ENCODE results near the gene EDC3. TPM values are rescaled to one million over a fixed set of nuclear protein-coding genes. Genes with fewer than 3 reads are reported as not detected.
A peak's percentile ranks its signal among the peaks of the same experiment; 100 is the strongest.
"Not testable (repeated sequence)": the region's sequence is repeated elsewhere in the genome, so short reads cannot be mapped to it uniquely, and the experiment has no call there.

Gene EDC3
- total RNA-seq, 5 donors from 2014 or later (not counting 1 experiment from before 2014, with no cell fraction given), result 31.8 to 49.4 (median 43.2) TPM

DNA sequence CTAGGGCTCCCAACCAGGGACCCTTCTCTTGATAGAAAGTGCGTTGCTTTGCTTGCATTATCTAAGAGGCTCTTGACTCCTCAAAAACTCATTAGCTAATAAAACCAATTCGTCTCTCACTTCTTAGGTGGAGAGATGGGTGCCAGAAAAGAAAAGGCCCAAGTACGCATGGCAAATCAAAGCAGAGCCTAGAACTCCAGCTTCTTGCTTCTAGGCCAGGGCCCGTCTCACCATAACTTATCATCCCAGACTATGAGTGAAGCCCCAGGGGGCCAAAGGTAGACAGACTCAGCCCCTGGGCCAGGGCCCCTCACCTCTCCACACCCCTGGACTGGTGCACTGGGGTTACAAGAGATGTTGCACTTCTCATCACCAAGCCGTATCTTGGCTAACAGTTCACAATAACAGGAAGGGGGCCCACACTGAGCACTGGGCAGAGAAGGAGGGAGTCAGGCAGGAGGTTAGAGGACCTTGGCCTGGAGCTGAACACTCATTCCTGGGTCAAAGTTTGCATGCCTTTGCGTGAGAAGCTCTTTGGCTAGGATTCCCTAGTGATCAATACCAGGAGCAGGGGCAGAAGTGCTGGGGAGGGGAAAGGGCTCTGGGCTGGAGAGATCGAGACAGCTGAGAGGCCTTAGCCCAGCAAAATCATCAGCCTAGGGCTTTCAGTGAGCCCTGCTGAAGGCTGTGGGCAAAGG, 34.9 kb upstream of the EDC3 start:
- no peak overlapping the region for H3K4me3 Mint-ChIP-seq
- H3K27ac Mint-ChIP-seq, result no peak overlapping the region
- DNase-seq (no peak), ATAC-seq (replicated peaks in 1 of 4) (no peak)
- Histone ChIP-seq H3K9me3 (no peaks in the 10 kb centered on the region), H3K4me3 (ENCODE audit: control insufficient read depth in 1 of 2, extremely low read depth in 1 of 2, low read length in 1 of 2) (no peak overlapping the region), H3K36me3 (ENCODE audit: control insufficient read depth in 2 of 2, extremely low read depth in 1 of 2, insufficient read depth in 1 of 2, low read length in 1 of 2) (no peaks in the 10 kb centered on the region), H3K4me1 (ENCODE audit: control insufficient read depth in 1 of 2, extremely low read depth in 1 of 2, insufficient read depth in 2 of 2, low read length in 2 of 2) (peaks cover 3 to 13% of the 10 kb centered on the region in 2 experiments), H3K27me3 (replicated peaks in 1 of 2; ENCODE audit: control insufficient read depth in 2 of 2, extremely low read depth in 1 of 2, insufficient read depth in 2 of 2, low read length in 1 of 2) (peaks cover 5 to 53% of the 10 kb centered on the region in 2 experiments), H3K27ac (ENCODE audit: low read length) (no peak overlapping the region)
- peaks cover 25 to 48% of the 10 kb centered on the region in 2 donors for H3K27me3 Mint-ChIP-seq
- ChIA-PET POLR2A (no interaction called here), CTCF (interaction anchor here in 1 of 2 donors (0.6 kb wide), 1 partner anchor 38 kb away, joined by 6 read pairs; no protein-coding TSS in a partner anchor)
- no peaks in the 10 kb centered on the region for H3K9me3 Mint-ChIP-seq
- H3K4me1 Mint-ChIP-seq, result peaks cover 6 to 8% (median 7%) of the 10 kb centered on the region in 3 donors
- WGBS (ENCODE audit: insufficient coverage), result 100% methylated on average over 1 of the region's 7 CpGs
- H3K36me3 Mint-ChIP-seq, result no peaks in the 10 kb centered on the region

DNA sequence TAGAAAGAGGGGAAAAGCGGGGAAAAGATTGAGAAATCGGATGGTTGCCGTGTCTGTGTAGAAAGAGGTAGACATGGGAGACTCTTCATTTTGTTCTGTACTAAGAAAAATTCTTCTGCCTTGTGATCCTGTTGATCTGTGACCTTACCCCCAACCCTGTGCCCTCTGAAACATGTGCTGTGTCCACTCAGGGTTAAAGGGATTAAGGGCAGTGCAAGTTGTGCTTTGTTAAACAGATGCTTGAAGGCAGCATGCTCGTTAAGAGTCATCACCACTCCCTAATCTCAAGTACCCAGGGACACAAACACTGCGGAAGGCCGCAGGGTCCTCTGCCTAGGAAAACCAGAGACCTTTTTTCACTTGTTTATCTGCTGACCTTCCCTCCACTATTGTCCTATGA, 33.5 kb upstream of the EDC3 start:
- peaks cover 3 to 15% of the 10 kb centered on the region in 2 experiments for H3K4me1 ChIP-seq (ENCODE audit: control insufficient read depth in 1 of 2, extremely low read depth in 1 of 2, insufficient read depth in 2 of 2, low read length in 2 of 2)
- H3K4me3 ChIP-seq (ENCODE audit: control insufficient read depth in 1 of 2, extremely low read depth in 1 of 2, low read length in 1 of 2); H3K9me3 Mint-ChIP-seq; H3K27ac Mint-ChIP-seq; H3K36me3 Mint-ChIP-seq; ATAC-seq (replicated peaks in 1 of 4); H3K9me3 ChIP-seq; POLR2A ChIA-PET; H3K27ac ChIP-seq (ENCODE audit: low read length); H3K36me3 ChIP-seq (ENCODE audit: control insufficient read depth in 2 of 2, extremely low read depth in 1 of 2, insufficient read depth in 1 of 2, low read length in 1 of 2); H3K4me3 Mint-ChIP-seq; CTCF ChIA-PET; DNase-seq: not testable (repeated sequence)
- no CpG with 5 or more reads among the region's 6 CpGs for WGBS (ENCODE audit: insufficient coverage)
- peaks cover 23 to 44% of the 10 kb centered on the region in 2 donors for H3K27me3 Mint-ChIP-seq
- peaks cover 9 to 55% of the 10 kb centered on the region in 2 experiments for H3K27me3 ChIP-seq (replicated peaks in 1 of 2; ENCODE audit: control insufficient read depth in 2 of 2, extremely low read depth in 1 of 2, insufficient read depth in 2 of 2, low read length in 1 of 2)
- H3K4me1 Mint-ChIP-seq, result peaks cover 9 to 13% (median 11%) of the 10 kb centered on the region in 3 donors

DNA sequence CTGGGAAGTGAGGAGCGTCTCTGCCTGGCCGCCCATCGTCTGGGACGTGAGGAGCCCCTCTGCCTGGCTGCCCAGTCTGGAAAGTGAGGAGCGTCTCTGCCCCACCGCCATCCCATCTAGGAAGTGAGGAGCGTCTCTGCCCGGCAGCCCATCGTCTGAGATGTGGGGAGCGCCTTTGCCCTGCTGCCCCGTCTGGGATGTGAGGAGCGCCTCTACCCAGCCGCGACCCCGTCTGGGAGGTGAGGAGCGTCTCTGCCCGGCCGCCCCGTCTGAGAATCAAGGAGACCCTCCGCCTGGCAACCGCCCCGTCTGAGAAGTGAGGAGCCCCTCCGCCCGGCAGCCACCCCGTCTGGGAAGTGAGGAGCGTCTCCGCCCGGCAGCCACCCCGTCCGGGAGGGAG, 32.9 kb upstream of the EDC3 start:
- peaks cover 3 to 15% of the 10 kb centered on the region in 2 experiments for H3K4me1 ChIP-seq (ENCODE audit: control insufficient read depth in 1 of 2, extremely low read depth in 1 of 2, insufficient read depth in 2 of 2, low read length in 2 of 2)
- H3K9me3 Mint-ChIP-seq; H3K9me3 ChIP-seq; H3K36me3 Mint-ChIP-seq; H3K4me3 ChIP-seq (ENCODE audit: control insufficient read depth in 1 of 2, extremely low read depth in 1 of 2, low read length in 1 of 2); POLR2A ChIA-PET; ATAC-seq (replicated peaks in 1 of 4); H3K27ac ChIP-seq (ENCODE audit: low read length); DNase-seq; H3K4me3 Mint-ChIP-seq; CTCF ChIA-PET; H3K27ac Mint-ChIP-seq; H3K36me3 ChIP-seq (ENCODE audit: control insufficient read depth in 2 of 2, extremely low read depth in 1 of 2, insufficient read depth in 1 of 2, low read length in 1 of 2): not testable (repeated sequence)
- Mint-ChIP-seq H3K27me3 (peaks cover 17 to 38% of the 10 kb centered on the region in 2 donors), H3K4me1 (peaks cover 9 to 13% (median 11%) of the 10 kb centered on the region in 3 donors)
- H3K27me3 ChIP-seq (replicated peaks in 1 of 2; ENCODE audit: control insufficient read depth in 2 of 2, extremely low read depth in 1 of 2, insufficient read depth in 2 of 2, low read length in 1 of 2), result peaks cover 9 to 55% of the 10 kb centered on the region in 2 experiments
- 82% methylated on average over 10 of the region's 30 CpGs for WGBS (ENCODE audit: insufficient coverage)

DNA sequence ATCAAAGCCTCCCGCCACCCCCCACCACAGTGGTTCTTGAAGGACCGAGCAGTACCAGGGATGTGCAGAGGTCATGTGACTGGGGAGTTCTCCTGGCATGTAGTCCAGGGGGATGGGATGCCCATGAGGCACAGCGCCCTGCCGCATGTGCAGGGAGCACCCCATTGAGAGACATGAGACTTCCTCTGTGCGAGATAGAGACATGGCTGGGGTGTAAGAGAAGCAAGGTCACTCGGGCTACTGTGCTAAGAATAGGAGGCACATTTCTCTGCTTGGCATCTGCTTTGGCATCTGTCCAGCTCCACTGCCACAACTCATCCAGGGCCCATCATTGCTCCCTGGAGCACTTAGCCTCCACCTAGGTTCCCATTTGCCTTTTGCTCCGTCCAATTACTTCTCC, 31.9 kb upstream of the EDC3 start:
- DNase-seq, result no peak
- H3K9me3 ChIP-seq, result no peaks in the 10 kb centered on the region
- H3K27ac ChIP-seq (ENCODE audit: low read length), result no peak overlapping the region
- H3K4me1 Mint-ChIP-seq, result peaks cover 9 to 13% (median 11%) of the 10 kb centered on the region in 3 donors
- POLR2A ChIA-PET, result no interaction called here
- no peak for ATAC-seq (replicated peaks in 1 of 4)
- H3K9me3 Mint-ChIP-seq, result no peaks in the 10 kb centered on the region
- peaks cover 14 to 30% of the 10 kb centered on the region in 2 donors for H3K27me3 Mint-ChIP-seq
- H3K27me3 ChIP-seq (replicated peaks in 1 of 2; ENCODE audit: control insufficient read depth in 2 of 2, extremely low read depth in 1 of 2, insufficient read depth in 2 of 2, low read length in 1 of 2), result peaks cover 9 to 49% of the 10 kb centered on the region in 2 experiments
- 88% methylated on average over 4 of the region's 7 CpGs for WGBS (ENCODE audit: insufficient coverage)
- H3K4me1 ChIP-seq (ENCODE audit: control insufficient read depth in 1 of 2, extremely low read depth in 1 of 2, insufficient read depth in 2 of 2, low read length in 2 of 2), result peaks cover 3 to 15% of the 10 kb centered on the region in 2 experiments
- no peaks in the 10 kb centered on the region for H3K36me3 Mint-ChIP-seq
- H3K36me3 ChIP-seq (ENCODE audit: control insufficient read depth in 2 of 2, extremely low read depth in 1 of 2, insufficient read depth in 1 of 2, low read length in 1 of 2), result no peaks in the 10 kb centered on the region
- H3K27ac Mint-ChIP-seq, result no peak overlapping the region
- CTCF ChIA-PET, result interaction anchor here in 1 of 2 donors (0.5 kb wide), 1 partner anchor 9 kb away, joined by 3 read pairs; no protein-coding TSS in a partner anchor
- peak overlapping the region in 2 of 3 donors; percentile 76 to 81 for H3K4me3 Mint-ChIP-seq
- H3K4me3 ChIP-seq (ENCODE audit: control insufficient read depth in 1 of 2, extremely low read depth in 1 of 2, low read length in 1 of 2), result no peak overlapping the region

DNA sequence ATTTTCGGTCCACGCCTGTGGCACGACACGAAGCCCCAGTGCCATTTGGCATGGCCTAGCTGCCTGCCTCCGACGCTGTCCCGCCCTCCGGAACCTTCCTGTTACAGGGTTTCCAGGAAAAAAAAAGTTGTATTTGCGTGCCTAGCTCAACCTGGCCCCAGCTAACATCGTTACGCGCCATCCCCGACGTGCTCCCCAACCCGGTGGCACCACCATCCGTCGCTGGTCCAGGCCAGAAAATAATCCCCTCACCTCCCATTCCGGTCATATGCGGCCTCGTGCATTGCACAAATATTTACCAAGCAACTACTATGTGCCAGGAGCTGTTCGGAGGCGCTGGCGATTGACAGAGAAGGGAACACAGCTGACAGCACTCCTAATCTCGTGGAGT, 30.9 kb upstream of the EDC3 start:
- H3K4me3 ChIP-seq (ENCODE audit: control insufficient read depth in 1 of 2, extremely low read depth in 1 of 2, low read length in 1 of 2), result peak overlapping the region; percentile 74
- Mint-ChIP-seq H3K4me3 (peak overlapping the region; percentile 69 to 81 (median 76)), H3K36me3 (no peaks in the 10 kb centered on the region), H3K4me1 (peaks cover 9 to 13% (median 11%) of the 10 kb centered on the region in 3 donors), H3K9me3 (no peaks in the 10 kb centered on the region), H3K27me3 (peaks cover 14 to 24% of the 10 kb centered on the region in 2 donors), H3K27ac (peak overlapping the region in 1 of 2 donors; percentile 57)
- CTCF ChIA-PET, result interaction anchor here in 1 of 2 donors (0.5 kb wide), 1 partner anchor 723 kb away, joined by 3 read pairs; no protein-coding TSS in a partner anchor
- H3K4me1 ChIP-seq (ENCODE audit: control insufficient read depth in 1 of 2, extremely low read depth in 1 of 2, insufficient read depth in 2 of 2, low read length in 2 of 2), result peaks cover 3 to 15% of the 10 kb centered on the region in 2 experiments
- ATAC-seq (replicated peaks in 1 of 4) (peak in 2 of 4 experiments; percentile 3 to 29), DNase-seq (no peak)
- 58% methylated on average over 22 of the region's 24 CpGs for WGBS (ENCODE audit: insufficient coverage)
- H3K36me3 ChIP-seq (ENCODE audit: control insufficient read depth in 2 of 2, extremely low read depth in 1 of 2, insufficient read depth in 1 of 2, low read length in 1 of 2), result no peaks in the 10 kb centered on the region
- H3K27ac ChIP-seq (ENCODE audit: low read length), result no peak overlapping the region
- no peaks in the 10 kb centered on the region for H3K9me3 ChIP-seq
- H3K27me3 ChIP-seq (replicated peaks in 1 of 2; ENCODE audit: control insufficient read depth in 2 of 2, extremely low read depth in 1 of 2, insufficient read depth in 2 of 2, low read length in 1 of 2), result peaks cover 9 to 45% of the 10 kb centered on the region in 2 experiments
- POLR2A ChIA-PET, result no interaction called here

DNA sequence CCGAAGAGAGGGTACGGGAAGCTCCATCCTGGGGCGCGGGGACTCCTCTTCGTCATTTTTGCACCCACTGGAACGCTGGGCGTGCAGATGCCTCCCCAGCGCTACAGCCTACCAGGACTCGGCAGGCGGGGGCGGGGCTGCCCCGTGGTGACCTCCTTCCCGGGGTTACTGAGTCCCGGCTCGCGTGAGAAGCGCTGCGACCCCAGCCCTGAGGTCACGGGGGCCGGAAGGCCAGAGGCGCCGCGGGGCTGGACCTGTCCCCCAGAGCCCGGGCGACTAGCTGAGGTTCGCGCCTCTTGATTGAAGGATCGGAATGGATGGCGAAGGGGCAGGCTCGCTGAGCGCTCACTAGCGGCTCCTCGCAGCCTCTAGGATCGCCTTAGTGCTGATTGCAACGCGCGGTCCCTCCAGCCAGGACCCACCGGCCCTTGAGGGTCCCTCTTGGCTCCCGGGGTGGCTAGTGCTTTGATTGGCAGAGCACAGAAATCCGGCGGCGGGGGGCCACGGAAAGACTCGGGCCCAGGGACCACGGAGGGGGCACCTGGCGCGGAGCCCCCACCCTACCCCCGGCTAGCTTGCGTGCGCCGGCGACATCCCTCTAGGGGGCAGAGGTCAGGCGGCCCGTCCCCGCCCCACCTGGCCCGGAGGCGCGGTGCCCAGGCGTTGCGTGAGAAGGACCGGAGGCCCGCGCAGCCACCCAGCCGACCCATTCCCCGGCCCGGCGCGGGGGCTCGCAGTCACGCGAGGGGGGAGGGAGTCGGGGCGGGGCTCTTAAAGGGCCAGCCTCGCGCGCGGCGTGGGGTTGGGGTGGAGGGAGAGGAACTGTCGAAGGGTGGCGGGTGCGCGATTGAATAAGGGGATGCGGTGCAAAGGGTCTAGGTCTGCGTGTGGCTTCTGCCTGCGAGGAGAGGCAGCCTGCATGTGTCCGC, 30.3 kb upstream of the EDC3 start:
- 4% methylated on average over 79 of the region's 86 CpGs for WGBS (ENCODE audit: insufficient coverage)
- H3K4me1 Mint-ChIP-seq, result peaks cover 9 to 13% (median 11%) of the 10 kb centered on the region in 3 donors
- no peaks in the 10 kb centered on the region for H3K9me3 Mint-ChIP-seq
- H3K36me3 Mint-ChIP-seq, result no peaks in the 10 kb centered on the region
- peak; percentile 70 to 78 (median 74) for ATAC-seq (replicated peaks in 1 of 4)
- Histone ChIP-seq H3K4me3 (ENCODE audit: control insufficient read depth in 1 of 2, extremely low read depth in 1 of 2, low read length in 1 of 2) (peak overlapping the region; percentile 74), H3K4me1 (ENCODE audit: control insufficient read depth in 1 of 2, extremely low read depth in 1 of 2, insufficient read depth in 2 of 2, low read length in 2 of 2) (peaks cover 3 to 15% of the 10 kb centered on the region in 2 experiments), H3K9me3 (no peaks in the 10 kb centered on the region), H3K27ac (ENCODE audit: low read length) (no peak overlapping the region), H3K36me3 (ENCODE audit: control insufficient read depth in 2 of 2, extremely low read depth in 1 of 2, insufficient read depth in 1 of 2, low read length in 1 of 2) (no peaks in the 10 kb centered on the region), H3K27me3 (replicated peaks in 1 of 2; ENCODE audit: control insufficient read depth in 2 of 2, extremely low read depth in 1 of 2, insufficient read depth in 2 of 2, low read length in 1 of 2) (peaks cover 9 to 38% of the 10 kb centered on the region in 2 experiments)
- DNase-seq, result peak in 30 of 35 experiments; percentile 4 to 69 (median 28)
- peak overlapping the region in 1 of 2 donors; percentile 57 for H3K27ac Mint-ChIP-seq
- peaks cover 12 to 22% of the 10 kb centered on the region in 2 donors for H3K27me3 Mint-ChIP-seq
- peak overlapping the region; percentile 71 to 81 (median 76) for H3K4me3 Mint-ChIP-seq
- ChIA-PET CTCF (interaction anchor here in 1 of 2 donors (0.5 to 0.6 kb wide), 2 partner anchors 18 to 723 kb away, joined by 3 read pairs; no protein-coding TSS in a partner anchor), POLR2A (interaction anchor here in 1 of 2 donors (0.5 kb wide), 1 partner anchor 61 kb away, joined by 5 read pairs; no protein-coding TSS in a partner anchor)
